ENCODE data around the gene HTRA1. TPM values are rescaled to one million over a fixed set of nuclear protein-coding genes. Genes with fewer than 3 reads are reported as not detected.

The HTRA1 gene
- total and polyA plus RNA-seq, 10 of the 15 experiments (the other 5 are each of a cell fraction or from before 2014, with no cell fraction given), result 0.13 TPM; not detected in 9

- no peak overlapping the region for H3K9ac ChIP-seq (ENCODE audit: control insufficient read depth, insufficient read depth, low read length)
- no TSS peak for BruUV-seq (replicated peaks)
- no peak overlapping the region for H3K27ac ChIP-seq (ENCODE audit: control insufficient read depth, insufficient read depth)
- ATAC-seq (no peak), FAIRE-seq (no peak), DNase-seq (ENCODE audit: low read depth, low spot score) (no peak)
- no peaks in the 10 kb centered on the region for H3K36me3 ChIP-seq (ENCODE audit: control insufficient read depth in 2 of 2, insufficient read depth in 2 of 2, low read length in 1 of 2)
- intact Hi-C loops (cut with micrococcal nuclease; ENCODE audit: unreplicated experiment), result no loop called here
- H3K79me2 ChIP-seq (ENCODE audit: control insufficient read depth, insufficient read depth, low read length), result no peaks in the 10 kb centered on the region
- H4K20me1 ChIP-seq (ENCODE audit: control insufficient read depth, insufficient read depth), result no peaks in the 10 kb centered on the region
- ChIA-PET POLR2A (no interaction called here), SMC1A (ENCODE audit: uncharacterized antibody, unreplicated experiment) (interaction anchor here (1.8 kb wide), 1 partner anchor 11 kb away, joined by 4 read pairs; no protein-coding TSS in a partner anchor), CTCF (no interaction called here), RAD21 (ENCODE audit: unreplicated experiment) (no interaction called here)
- no peaks in the 10 kb centered on the region; a peak in 1 of 4 replicates for H3K27me3 ChIP-seq (replicated peaks in 1 of 2; ENCODE audit: control insufficient read depth in 2 of 2, insufficient read depth in 2 of 2, low read length in 1 of 2)
- WGBS (ENCODE audit: insufficient coverage, insufficient replicate concordance, low lambda C conversion rate, missing lambda C conversion rate), result 34% methylated on average over 6 of the region's 6 CpGs
- H3K9me3 ChIP-seq (replicated peaks; ENCODE audit: control insufficient read depth, insufficient read depth, low read length), result no peaks in the 10 kb centered on the region
- H3K4me2 ChIP-seq (ENCODE audit: control insufficient read depth, insufficient read depth), result no peak overlapping the region
- TF ChIP-seq SMAD1 (IDR thresholded peaks at IDR 0.05; ENCODE audit: low read depth, partially characterized antibody), result no peak
- TF ChIP-seq ZNF687 (IDR thresholded peaks at IDR 0.05), result no peak
- no peak for TF ChIP-seq ZBTB33 (IDR thresholded peaks at IDR 0.05)
- TF ChIP-seq RELB (IDR thresholded peaks at IDR 0.05; ENCODE audit: low read depth), result no peak
- H3K4me1 ChIP-seq (ENCODE audit: control insufficient read depth, insufficient read depth, low read length), result no peaks in the 10 kb centered on the region
- no peak overlapping the region for H3K4me3 ChIP-seq
- no peak overlapping the region for H2AFZ ChIP-seq (ENCODE audit: control insufficient read depth, low read depth, low read length)
- in situ Hi-C loops (cut with MboI), result no loop called here
These were observed 71.4 kb downstream of the HTRA1 start for GRCh38 chr10:122532601-122533296.

Data from GM12878 (cell line).